Right lobe of liver (tissue), 6 donors: ENCODE data around the gene RTN4IP1. TPM values are rescaled to one million over a fixed set of nuclear protein-coding genes. Genes with fewer than 3 reads are reported as not detected.
A peak's percentile ranks its signal among the peaks of the same experiment; 100 is the strongest.
"Not testable (repeated sequence)": the region's sequence is repeated elsewhere in the genome, so short reads cannot be mapped to it uniquely, and the experiment has no call there.

Experiments used
- ATAC-seq, 4 donors: fragments of 200-7000 bp; cut with Tn5 transposase; one replicate each; pipeline ENCODE4 v1.9.1; 2020; ENCODE audit warnings: mild to moderate bottlenecking in 4 of 4, moderate library complexity in 4 of 4
- DNase-seq, 3 donors: peaks; one replicate each; pipeline ENCODE4 v3.0.0-alpha.2; 2020
- H3K27ac ChIP-seq, 3 donors: fragments of 200-600 bp; one replicate each; pipeline ENCODE4 v1.8.0; 2022
- H3K27me3 ChIP-seq, 2 donors: fragments of 200-600 bp; one replicate each; pipeline ENCODE4 v1.8.0; 2022
- H3K36me3 ChIP-seq, 4 donors: fragments of 200-600 bp; sonication (generic) in 1 of 4; one replicate each; pipeline versions ENCODE4 v1.5.1 to v1.8.0; 2017 to 2022; ENCODE audit warnings: control low read depth in 1 of 4
- H3K4me1 ChIP-seq, 4 donors: fragments of 200-600 bp; sonication (generic) in 1 of 4; one replicate each; pipeline versions ENCODE4 v1.5.1 to v1.8.0; 2017 to 2022; ENCODE audit warnings: control low read depth in 1 of 4
- H3K4me3 ChIP-seq, 3 donors: fragments of 200-600 bp; one replicate each; pipeline ENCODE4 v1.8.0; 2022
- H3K9me3 ChIP-seq, 4 donors: fragments of 200-600 bp; sonication (generic) in 1 of 4; one replicate each; pipeline versions ENCODE4 v1.5.1 to v1.8.0; 2017 to 2022; ENCODE audit warnings: control low read depth in 1 of 4
- CTCF ChIP-seq, 4 donors: fragments of 200-600 bp in 3 of 4; fragments of 450-650 bp in 1 of 4; IDR thresholded peaks; one replicate each; pipeline versions ENCODE4 v1.5.1 to v1.8.0; 2016 to 2022; ENCODE audit warnings: antibody characterized with exemption in 4 of 4, mild to moderate bottlenecking in 2 of 4
- POLR2A ChIP-seq: fragments of 450-650 bp; IDR thresholded peaks from one replicate; pipeline ENCODE4 v1.6.1; 2017; ENCODE audit warnings: antibody characterized with exemption, mild to moderate bottlenecking
- WGBS: methylation state at CpG from one replicate; pipeline ENCODE4 v1.1.6; 2018; ENCODE audit warnings: low coverage, low lambda C conversion rate; ENCODE audit not compliant: insufficient coverage; ENCODE audit errors: missing lambda C conversion rate; 5-methylcytosine and 5-hydroxymethylcytosine counted together
- intact Hi-C, 2 donors: fragments of 100-400 bp; cut with DNase I; formaldehyde crosslinking; loops; one replicate each; pipeline versions ENCODE4 v1.11.2 to v1.14.1; 2022
- total RNA-seq, 6 experiments: library from RNA; depleted of rRNA in 2 of 6; stranded (reverse); fragments of >200 nt in 2 of 6; fragmentation: NEBNext Ultra II Directional in 3 of 6; extraction: Animal tissue kit (Norgen Biotek cat#: 25700) in 3 of 6; gene quantifications; one replicate each; pipeline versions ENCODE4 v1.1.0 to v1.2.4, GENCODE V29; 2016 to 2023
- donor health status: DM: no; HTN: yes; CAD: no.
- donor health status: DM: no; HTN: no; CAD: no.
- donor health status: DM: no; HTN: no; CAD: no.
- donor health status: DM: no; HTN: yes; CAD: no.
- donor health status: DM: no; HTN: yes; CAD: no.

Gene RTN4IP1
- total RNA-seq, 6 experiments from 2014 or later, result 4.0 to 6.3 (median 4.9) TPM

DNA sequence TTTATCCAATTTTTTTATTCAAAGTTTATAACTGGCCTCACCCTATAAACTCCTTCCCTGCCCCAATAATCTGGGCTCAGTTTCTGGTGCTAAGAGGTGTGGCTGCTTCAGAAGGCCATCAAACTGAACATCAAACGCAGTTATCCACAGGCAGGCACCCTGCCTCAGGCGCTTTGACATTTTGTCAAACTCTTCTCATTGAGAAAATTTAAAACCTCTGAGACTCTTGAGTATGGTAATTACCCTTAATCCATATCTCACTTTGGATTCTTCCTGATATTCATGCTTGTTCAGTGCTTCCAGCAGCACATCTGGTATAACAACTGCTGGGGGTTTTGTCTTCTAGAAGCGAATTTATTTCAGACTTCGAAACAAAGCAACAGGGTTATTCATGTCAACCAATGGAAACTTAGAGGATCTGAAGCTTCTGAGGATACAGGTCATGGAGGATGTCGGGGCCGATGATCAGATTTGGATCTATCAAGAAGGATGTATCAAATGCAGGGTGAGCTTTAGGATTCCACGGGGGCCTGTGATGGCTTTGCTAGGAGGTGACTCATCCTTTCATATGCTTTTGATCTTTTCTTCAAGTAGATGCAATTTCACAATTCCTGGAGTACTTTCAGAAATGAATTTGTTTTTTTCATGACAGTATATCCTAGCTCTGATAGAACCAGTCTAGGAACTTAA is 68.2 kb downstream of the RTN4IP1 start:
- ATAC-seq (no peak), DNase-seq (no peak)
- no peak for TF ChIP-seq POLR2A
- Histone ChIP-seq H3K36me3 (peaks cover 0 to 24% (median 5%) of the 10 kb centered on the region in 4 donors), H3K4me3 (no peak overlapping the region), H3K4me1 (no peaks in the 10 kb centered on the region), H3K27ac (no peak overlapping the region), H3K27me3 (no peaks in the 10 kb centered on the region), H3K9me3 (peaks cover 0 to 2% (median 0%) of the 10 kb centered on the region in 4 donors)
- WGBS, result 86% methylated on average over 7 of the region's 7 CpGs
- intact Hi-C loops, result no loop called here

GRCh38 chr6:106559659-106560058 is 69.6 kb downstream of the RTN4IP1 start:
- 82% methylated on average over 4 of the region's 5 CpGs for WGBS
- DNase-seq, H3K9me3 ChIP-seq, H3K4me1 ChIP-seq, H3K4me3 ChIP-seq, H3K27ac ChIP-seq, intact Hi-C loops, ATAC-seq, H3K27me3 ChIP-seq: not testable (repeated sequence)
- peaks cover 0 to 24% (median 5%) of the 10 kb centered on the region in 4 donors for H3K36me3 ChIP-seq

- peaks cover 0 to 30% (median 5%) of the 10 kb centered on the region in 4 donors for H3K36me3 ChIP-seq
- peaks cover 0 to 2% (median 0%) of the 10 kb centered on the region in 4 donors for H3K9me3 ChIP-seq
- intact Hi-C loops, result no loop called here
- H3K4me3 ChIP-seq, result no peak overlapping the region
- no peak overlapping the region for H3K27ac ChIP-seq
- 85% methylated on average over 3 of the region's 4 CpGs for WGBS
- H3K27me3 ChIP-seq, result no peaks in the 10 kb centered on the region
- DNase-seq (no peak), ATAC-seq (no peak)
- no peaks in the 10 kb centered on the region for H3K4me1 ChIP-seq
- TF ChIP-seq CTCF (IDR thresholded peaks at IDR 0.05), result no peak
- no peak for TF ChIP-seq POLR2A
Measured at GRCh38 chr6:106558364-106558763, 70.9 kb downstream of the RTN4IP1 start.

GRCh38 chr6:106557837-106558236 is 71.5 kb downstream of the RTN4IP1 start:
- no peak overlapping the region for H3K27ac ChIP-seq
- no peak overlapping the region for H3K4me3 ChIP-seq
- no peak for DNase-seq
- H3K36me3 ChIP-seq, result peaks cover 0 to 33% (median 5%) of the 10 kb centered on the region in 4 donors
- intact Hi-C loops, result no loop called here
- H3K9me3 ChIP-seq, result peaks cover 0 to 2% (median 0%) of the 10 kb centered on the region in 4 donors
- no peaks in the 10 kb centered on the region for H3K4me1 ChIP-seq
- H3K27me3 ChIP-seq, result no peaks in the 10 kb centered on the region
- ATAC-seq, result peak in 3 of 4 donors; percentile 30 to 89 (median 60)
- TF ChIP-seq POLR2A (no peak), CTCF (IDR thresholded peaks at IDR 0.05) (no peak)
- 27% methylated on average over 2 of the region's 2 CpGs for WGBS

DNA sequence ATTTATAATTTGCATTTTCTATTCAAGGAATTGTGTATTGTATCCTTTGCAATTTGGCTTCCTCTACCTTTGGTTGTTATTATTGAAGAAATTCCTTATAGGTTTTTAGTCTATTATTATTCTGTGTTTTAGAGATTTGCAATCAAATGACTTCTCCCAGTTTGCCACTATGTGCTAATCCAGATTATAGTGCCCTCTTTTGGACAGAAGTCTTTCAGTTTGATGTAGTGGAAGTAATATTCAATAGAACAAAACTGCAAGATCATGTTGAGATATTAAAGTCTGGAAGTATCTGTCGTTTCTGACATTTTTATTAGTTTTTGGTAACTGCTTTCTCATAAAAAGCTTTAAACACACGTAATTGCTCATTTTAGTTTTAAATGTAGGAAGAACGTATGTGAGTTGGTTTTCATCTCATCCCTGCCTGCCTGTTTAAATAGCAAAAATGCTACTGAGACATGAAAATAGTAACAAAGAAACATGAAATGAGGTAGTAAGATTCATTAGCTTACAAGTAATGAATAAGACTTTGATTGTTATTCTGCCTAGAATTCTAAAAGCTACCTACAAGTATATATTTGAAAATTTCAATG is 72.8 kb downstream of the RTN4IP1 start:
- Histone ChIP-seq H3K27ac (no peak overlapping the region), H3K9me3 (peaks cover 0 to 2% (median 0%) of the 10 kb centered on the region in 4 donors), H3K36me3 (peaks cover 0 to 30% (median 5%) of the 10 kb centered on the region in 4 donors), H3K4me1 (no peaks in the 10 kb centered on the region), H3K27me3 (no peaks in the 10 kb centered on the region), H3K4me3 (no peak overlapping the region)
- peak; percentile 37 to 43 (median 40) for TF ChIP-seq CTCF (IDR thresholded peaks at IDR 0.05)
- TF ChIP-seq POLR2A, result no peak
- WGBS, result 38% methylated on average over 3 of the region's 3 CpGs
- no peak for DNase-seq
- intact Hi-C loops, result no loop called here
- peak; percentile 43 to 67 (median 53) for ATAC-seq
